Subcutaneous adipose tissue (tissue), 4 donors: ENCODE data around the gene GPC6. TPM values are rescaled to one million over a fixed set of nuclear protein-coding genes. Genes with fewer than 3 reads are reported as not detected.

Experiments
- CTCF ChIP-seq: fragments of 450-650 bp; IDR thresholded peaks from one replicate; pipeline ENCODE4 v1.5.1; 2016; ENCODE audit warnings: low read depth, mild to moderate bottlenecking, control low read depth, antibody characterized with exemption, moderate library complexity
- total RNA-seq, 4 donors: library from RNA; depleted of rRNA; stranded (reverse); fragments of >200 nt; gene quantifications; one replicate each; pipeline ENCODE4 v1.1.0, GENCODE V29; 2016

GPC6 gene
- total RNA-seq, 4 donors from 2014 or later: 16.2 to 30.6 (median 26.9) TPM

- TF ChIP-seq CTCF: no peak
Measured at GRCh38 chr13:93260591-93260990, 34.0 kb downstream of the GPC6 start.

GRCh38 chr13:93262729-93263345 lies 36.2 kb downstream of the GPC6 start:
- no peak for TF ChIP-seq CTCF

- TF ChIP-seq CTCF: no peak
Measured at GRCh38 chr13:93264876-93265275, 38.3 kb downstream of the GPC6 start.

- no peak for TF ChIP-seq CTCF
Measured at GRCh38 chr13:93265800-93266199, 39.2 kb downstream of the GPC6 start.

GRCh38 chr13:93266681-93267080 lies 40.1 kb downstream of the GPC6 start:
- no peak for TF ChIP-seq CTCF

GRCh38 chr13:93268327-93269028 lies 41.9 kb downstream of the GPC6 start:
- no peak for TF ChIP-seq CTCF

- no peak for TF ChIP-seq CTCF
Measured at GRCh38 chr13:93270769-93271742, 44.4 kb downstream of the GPC6 start.
